Vagina (tissue), 2 donors: ENCODE results near the gene RPGR.

Experiments
- POLR2AphosphoS5 ChIP-seq, 2 donors: sonication (generic); formaldehyde crosslinking; IDR thresholded peaks; one replicate each; pipeline ENCODE4 v1.9.0; 2017; ENCODE audit warnings: antibody characterized with exemption in 2 of 2, mild to moderate bottlenecking in 2 of 2, low read depth in 1 of 2; ENCODE audit not compliant: insufficient read depth in 1 of 2
- TF ChIP-seq, protein P1 (sequence below), 3 experiments: fragments of 450-650 bp in 2 of 3; fragments of 200-600 bp in 1 of 3; sonication (generic) in 1 of 3; IDR thresholded peaks; one replicate each; pipeline ENCODE4 v1.5.1; 2017 to 2019; ENCODE audit warnings: antibody characterized with exemption in 3 of 3, mild to moderate bottlenecking in 2 of 3, moderate library complexity in 2 of 3

- TF ChIP-seq, protein P1, sequence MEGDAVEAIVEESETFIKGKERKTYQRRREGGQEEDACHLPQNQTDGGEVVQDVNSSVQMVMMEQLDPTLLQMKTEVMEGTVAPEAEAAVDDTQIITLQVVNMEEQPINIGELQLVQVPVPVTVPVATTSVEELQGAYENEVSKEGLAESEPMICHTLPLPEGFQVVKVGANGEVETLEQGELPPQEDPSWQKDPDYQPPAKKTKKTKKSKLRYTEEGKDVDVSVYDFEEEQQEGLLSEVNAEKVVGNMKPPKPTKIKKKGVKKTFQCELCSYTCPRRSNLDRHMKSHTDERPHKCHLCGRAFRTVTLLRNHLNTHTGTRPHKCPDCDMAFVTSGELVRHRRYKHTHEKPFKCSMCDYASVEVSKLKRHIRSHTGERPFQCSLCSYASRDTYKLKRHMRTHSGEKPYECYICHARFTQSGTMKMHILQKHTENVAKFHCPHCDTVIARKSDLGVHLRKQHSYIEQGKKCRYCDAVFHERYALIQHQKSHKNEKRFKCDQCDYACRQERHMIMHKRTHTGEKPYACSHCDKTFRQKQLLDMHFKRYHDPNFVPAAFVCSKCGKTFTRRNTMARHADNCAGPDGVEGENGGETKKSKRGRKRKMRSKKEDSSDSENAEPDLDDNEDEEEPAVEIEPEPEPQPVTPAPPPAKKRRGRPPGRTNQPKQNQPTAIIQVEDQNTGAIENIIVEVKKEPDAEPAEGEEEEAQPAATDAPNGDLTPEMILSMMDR (IDR thresholded peaks at IDR 0.05) = no peak
- TF ChIP-seq POLR2AphosphoS5 (IDR thresholded peaks at IDR 0.05; ENCODE audit: insufficient read depth in 1 of 2, low read depth in 1 of 2) = no peak
Observed at GRCh38 chrX:38335382-38335781, 8.1 kb upstream of the RPGR start.
